Measurements from ENCODE around the gene DAPK2.

DNA sequence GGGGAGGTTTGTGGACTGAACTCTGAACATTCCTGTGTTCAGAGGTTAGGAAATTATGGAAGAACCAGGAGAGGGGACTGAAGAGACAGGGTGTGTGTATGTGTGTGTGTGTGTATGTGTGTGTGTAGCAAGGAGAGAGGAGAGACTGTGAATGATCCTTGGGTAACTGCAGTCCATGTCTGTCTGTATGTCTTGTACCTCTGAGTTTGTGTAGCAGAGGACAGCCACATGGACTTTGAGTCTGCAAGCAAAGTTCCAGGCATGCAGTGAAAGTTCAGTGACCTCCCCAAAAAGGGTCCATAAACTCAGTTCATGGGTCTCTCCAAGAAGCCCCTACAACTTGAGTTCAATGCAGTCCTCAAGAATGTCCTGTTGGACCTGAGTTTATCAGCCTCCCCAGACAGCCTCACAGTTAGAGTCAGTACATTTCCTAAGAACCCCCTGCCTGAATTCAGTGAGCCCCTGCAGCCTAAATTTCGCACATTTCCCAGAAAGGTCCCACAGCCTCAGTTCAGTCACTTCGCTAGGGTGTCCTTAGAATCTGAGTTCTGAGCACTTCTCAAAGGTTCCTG lies 184.3 kb downstream of the DAPK2 start:
- TF ChIP-seq CTCF (IDR thresholded peaks at IDR 0.05; ENCODE audit: borderline replicate concordance, extremely low read depth, low read length, poor library complexity, severe bottlenecking), result no peak
- TF ChIP-seq EZH2 (IDR thresholded peaks at IDR 0.05; ENCODE audit: borderline replicate concordance, low read depth, low read length, severe bottlenecking), result no peak
